HG03565 (cell line): ENCODE results near the gene UBE3A.
"Not testable (repeated sequence)": the region's sequence is repeated elsewhere in the genome, so short reads cannot be mapped to it uniquely, and the experiment has no call there.

Experiments
- ATAC-seq: cut with Tn5 transposase; IDR thresholded peaks from one replicate; pipeline ENCODE4 v1.9.1; 2021; ENCODE audit warnings: mild to moderate bottlenecking, moderate library complexity; ENCODE audit not compliant: unreplicated experiment

UBE3A gene

DNA sequence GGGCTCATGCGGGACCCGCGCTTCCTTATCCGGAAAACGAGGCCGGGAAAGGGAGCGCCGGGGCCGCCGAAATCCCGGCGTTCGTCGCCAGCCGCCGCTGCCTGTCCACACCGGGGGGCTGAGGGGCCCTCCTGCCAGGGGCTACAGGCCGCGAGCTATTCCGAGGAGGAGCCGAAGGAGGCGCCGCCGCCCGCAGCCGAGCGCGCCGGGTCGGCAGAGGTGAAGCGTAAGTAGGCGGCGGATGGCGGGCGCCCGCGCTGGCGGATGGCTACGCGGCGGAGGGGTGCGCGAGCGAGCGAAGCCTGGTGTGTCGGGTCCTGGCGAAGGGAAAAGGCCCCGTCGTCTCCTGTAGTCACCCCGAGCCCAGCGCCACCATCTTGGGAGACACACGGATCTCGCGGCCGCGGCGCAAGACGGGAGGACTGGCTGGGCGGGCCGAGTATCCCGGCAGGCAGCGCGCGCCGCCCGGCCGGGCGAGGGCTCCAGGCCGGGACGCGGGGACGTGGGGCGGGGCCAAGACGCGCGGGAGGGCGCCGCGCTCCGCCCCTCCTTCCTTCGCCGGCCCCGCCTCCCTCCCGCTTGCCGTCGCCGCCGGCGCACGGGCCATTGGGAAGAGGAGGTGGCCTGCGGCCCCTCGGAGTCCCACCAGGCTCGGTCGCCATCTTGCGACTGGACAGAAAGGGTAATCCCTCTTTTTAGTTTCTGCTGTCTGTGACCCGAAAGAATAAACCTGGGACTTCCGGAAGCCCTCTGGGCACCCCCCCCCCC lies at the start of gene UBE3A:
TSS of gene UBE3A (minus strand) at position 424 of the 768 bp plus-strand sequence. CDS start 29,917 bp downstream, outside the sequence.
- peak; percentile 84 for ATAC-seq

DNA sequence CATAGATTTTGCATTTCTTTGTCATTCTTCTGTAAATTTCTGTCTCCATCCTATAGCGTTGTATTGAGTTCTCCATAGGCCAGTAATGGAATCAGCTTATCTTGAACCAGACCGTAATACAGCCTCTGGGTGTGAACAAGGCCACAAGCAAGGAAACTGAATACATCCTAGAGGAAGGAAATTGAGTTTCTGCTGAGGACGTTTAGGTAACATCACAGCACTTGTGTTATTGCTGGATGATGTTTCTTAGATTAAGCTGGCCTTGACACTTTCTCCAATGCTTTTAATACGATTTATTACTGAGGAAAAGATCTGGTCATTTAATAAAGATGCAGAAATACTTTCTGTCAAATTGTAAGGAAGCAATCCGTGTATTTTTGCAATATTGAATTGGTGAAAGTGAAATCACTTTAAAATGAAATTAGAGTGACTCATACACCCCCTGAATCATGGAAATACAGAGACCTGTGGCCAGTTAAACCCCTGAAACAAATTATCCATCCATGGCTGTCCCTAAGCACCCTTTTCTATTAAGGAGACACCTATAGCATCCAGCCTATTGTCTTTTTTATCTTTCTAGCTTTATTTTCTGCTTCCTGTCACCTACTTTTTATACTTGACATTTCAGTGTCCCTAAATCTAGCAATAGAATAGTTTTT lies 48.5 kb upstream of the UBE3A start:
- no peak for ATAC-seq

DNA sequence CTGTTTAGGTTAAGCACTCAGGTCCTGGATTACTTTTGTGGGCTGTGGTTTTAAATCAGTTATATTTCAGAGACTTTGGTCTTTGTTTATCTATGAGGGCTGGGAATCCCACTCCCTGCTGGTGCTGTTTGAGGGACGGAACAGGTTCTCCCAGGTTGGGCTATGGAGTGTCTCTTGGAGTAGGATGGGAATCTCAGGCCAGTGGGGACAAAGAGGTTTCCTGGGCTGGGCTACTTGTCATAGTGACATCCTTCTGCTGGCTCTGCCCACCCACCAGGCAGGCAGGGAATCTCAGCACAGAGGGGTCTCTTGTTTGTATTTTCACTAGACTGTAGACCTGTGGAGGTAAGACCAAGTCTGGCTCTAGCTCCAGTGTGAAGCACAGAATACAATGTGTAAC lies 47.2 kb upstream of the UBE3A start:
- no peak for ATAC-seq

DNA sequence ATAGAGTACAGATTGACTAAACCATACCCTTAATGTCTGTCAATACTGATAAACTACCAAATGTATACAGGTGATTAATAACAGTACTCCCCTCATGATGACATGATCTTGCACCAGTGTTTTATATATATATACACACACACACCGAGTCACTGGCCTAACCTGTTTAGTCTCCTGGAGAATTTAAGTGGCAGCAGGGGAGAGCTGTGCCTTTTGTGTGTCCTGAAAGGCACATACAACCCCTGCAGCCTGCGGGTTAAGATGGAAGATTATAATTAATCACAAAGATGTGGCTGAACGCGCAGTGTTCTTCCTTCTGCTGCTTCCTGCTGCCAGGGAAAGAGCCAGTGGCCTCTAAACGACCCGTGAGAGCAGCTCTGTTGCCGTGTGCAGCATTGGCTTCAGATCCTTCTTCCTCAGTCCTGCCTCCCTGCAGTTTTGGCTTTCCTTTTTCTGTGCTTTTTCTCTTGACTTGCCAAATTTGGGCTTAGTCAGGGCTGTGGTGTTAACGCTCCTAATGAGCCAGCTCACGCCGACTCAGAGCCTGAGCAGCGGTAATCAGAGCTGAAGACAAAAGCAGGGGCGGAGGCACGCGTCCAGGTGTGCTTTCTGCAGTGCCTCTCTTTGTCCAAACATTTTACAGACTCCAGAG lies 42.5 kb upstream of the UBE3A start:
- no peak for ATAC-seq

DNA sequence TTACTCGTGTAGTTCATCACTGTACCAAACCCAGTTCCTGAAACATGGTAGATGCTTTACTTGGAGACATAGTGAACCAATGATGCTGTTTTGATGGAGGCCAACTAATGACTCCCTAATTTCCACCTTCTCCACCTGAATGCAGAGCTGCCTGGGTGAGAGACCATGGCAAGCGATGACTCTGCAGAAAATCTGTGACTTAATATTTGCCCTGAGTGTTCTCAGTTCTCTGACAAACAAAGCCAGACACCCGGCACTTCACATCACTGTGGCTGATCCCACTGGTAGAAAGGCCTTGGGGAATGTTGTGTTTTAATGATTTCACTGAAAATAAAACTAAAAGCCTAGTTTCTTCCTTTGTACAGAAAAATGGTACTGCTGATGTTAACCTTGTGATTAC lies 39.5 kb upstream of the UBE3A start:
- no peak for ATAC-seq

DNA sequence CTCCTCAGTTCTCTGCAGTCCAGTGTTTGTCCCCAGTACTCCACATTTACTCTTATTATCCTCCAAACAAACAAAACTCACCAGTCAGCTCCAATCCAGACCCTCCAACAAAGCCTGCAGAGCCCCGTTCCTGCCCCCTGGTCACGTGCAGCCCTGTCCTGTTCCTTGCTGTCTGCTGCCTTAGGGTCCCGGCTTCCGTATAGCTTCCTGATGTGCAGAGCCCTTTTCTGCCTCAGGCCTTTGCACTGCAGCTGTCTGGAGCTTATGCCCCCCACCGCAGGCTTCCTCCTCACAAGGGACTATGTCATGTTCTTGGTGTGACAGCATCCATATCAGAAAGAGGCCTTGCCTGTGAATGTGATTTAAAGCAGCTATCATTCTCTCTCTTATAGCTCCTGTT lies 39.0 kb upstream of the UBE3A start:
- no peak for ATAC-seq

DNA sequence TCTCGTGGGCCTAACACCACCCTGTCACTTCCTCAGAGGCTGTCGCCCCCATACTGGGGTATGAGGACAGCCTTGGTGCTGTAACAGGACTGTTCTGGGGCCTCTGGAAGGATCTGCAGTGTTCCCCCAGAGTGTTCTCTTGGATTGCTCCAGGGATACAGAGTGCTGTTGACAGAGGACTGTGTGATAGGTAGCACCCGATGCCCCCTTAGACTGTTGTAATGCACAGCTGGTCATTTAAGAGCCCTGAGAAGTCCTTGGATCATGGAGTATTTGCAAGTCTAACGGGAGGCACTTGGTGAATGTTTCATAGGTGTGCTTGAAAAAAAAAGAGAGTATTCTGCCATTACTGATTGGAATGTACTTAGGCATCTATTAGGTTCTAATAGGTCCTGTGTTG lies 35.4 kb upstream of the UBE3A start:
- no peak for ATAC-seq

DNA sequence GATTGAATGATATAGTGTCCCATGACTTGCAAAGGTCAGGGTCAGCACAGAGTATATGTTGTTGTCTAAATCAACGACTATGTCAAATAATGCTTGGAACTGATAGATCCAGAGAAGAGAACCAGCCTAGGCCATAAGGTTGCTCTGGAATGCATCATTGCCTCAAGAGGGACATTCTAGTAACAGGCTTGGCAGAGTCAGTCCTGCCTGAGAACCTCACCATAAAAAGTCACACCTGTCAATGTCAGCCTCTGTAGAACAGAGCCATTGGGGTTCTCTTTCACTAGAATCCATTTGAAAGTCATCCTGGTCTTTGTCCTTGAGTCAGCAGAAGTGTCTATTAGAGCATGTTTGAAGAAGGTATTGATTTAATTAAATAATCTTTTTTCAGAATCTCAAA lies 31.4 kb upstream of the UBE3A start:
- no peak for ATAC-seq

DNA sequence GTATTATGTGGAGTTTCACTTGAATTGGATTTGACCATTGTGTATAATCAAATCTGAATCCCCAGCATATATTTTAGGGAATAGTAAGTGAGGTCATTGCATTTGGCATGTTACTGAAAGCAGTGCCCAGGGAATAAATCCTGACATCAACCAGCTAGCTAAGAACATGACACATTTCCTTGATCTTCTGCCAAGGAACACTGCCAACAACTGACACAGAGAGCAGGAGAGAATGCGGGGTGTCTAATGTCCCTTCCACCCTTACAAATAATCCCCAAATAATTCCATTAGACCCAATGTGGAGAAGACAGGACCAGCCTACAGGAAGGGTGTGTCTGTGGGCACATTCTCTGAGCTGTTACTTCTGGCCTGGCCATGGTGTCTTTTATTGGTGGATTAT lies 30.6 kb upstream of the UBE3A start:
- ATAC-seq, result no peak

DNA sequence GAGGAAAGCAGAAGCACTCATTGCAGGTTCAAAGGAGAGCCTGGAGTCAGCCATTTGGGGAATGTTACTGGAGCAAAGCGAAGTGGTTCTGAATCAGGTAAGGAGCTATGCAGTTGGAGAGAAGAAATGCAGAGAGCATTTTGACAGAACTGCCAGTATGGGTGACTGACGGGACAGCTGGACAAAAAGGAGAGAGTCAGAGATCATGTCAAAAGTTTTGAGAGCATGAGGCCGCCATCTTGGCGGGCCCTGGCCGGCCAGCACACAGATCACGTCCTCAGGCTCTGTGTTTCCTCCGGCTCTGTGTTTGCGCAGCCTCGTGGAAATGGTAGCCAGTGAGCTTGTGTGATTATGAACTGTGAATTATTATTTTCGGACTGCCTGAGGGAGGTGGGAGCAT lies 29.8 kb upstream of the UBE3A start:
- no peak for ATAC-seq

DNA sequence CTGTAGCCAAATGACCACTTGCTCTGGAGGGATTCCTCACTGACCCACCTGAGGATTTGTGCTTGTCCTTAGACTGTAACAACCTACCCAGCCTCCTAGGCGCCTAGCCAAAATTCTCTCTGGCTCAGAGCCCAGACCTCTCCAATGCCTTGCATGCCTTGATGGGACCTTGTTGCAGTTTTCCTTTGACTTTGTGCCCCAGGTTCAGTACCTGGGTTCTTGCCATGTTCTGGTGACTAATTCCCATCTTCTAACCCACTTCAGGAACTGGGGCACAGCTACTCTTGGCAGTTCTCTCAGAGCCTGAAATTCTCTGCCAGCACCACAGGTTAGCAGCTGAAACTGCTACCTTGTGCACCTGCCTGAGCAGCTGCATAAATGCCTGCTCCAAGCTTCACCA lies 27.0 kb upstream of the UBE3A start:
- no peak for ATAC-seq

DNA sequence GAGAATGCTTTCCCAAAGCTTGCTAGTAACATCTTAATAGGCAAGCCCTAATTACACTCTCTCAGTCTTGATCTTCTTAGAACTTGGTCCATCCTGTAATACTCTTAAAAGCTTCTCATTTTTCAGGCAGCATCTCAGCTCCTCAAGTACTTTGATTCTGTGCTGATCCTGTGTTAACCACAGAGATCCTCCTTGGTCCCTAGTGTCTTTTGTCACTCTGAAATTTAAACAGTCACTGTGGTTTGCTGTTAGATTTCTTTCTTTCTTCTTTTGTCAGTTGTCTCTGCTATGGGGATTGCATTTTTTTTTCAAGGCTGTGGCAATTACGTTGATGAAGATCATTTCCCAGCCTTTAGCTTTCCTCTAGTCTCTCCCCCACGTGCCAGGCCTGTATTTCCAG lies 26.0 kb upstream of the UBE3A start:
- ATAC-seq, result no peak

DNA sequence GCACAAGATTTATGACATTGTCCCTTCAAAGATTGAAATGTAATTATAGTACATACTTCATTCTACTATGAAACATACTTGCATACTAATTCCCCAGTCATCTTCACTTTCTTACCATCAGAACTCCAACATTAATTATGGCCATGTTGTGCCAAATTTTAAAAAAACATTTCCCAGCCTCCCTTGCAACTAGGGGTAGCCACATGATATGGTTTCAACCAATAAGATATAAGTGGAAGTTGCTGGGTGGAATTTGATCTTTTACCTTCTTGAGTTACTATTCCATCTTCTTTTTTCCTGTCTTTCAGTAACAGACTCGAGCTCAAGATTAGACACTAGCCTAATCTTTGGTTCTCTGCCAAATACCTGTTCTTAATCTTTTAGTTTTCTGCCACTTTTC lies 25.6 kb upstream of the UBE3A start:
- no peak for ATAC-seq

DNA sequence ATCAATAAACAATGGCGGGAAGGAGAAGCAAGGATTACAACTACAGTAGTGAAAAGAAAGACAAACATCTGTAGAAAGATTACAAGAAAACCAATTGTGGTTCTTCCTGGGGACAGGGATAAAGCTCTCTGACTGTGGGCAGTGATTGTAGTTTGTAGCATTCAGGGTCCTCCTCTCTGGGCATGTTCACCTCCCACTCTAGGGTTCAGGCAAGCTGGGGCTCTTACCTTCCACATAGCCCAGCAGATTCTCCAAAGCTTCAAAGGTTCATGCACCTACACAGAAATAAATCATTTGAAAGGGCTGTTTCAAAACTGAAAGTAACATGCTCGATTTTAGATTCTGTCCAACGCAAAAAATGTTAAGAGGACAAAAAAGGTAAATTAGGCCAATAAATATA lies 17.4 kb upstream of the UBE3A start:
- no peak for ATAC-seq

DNA sequence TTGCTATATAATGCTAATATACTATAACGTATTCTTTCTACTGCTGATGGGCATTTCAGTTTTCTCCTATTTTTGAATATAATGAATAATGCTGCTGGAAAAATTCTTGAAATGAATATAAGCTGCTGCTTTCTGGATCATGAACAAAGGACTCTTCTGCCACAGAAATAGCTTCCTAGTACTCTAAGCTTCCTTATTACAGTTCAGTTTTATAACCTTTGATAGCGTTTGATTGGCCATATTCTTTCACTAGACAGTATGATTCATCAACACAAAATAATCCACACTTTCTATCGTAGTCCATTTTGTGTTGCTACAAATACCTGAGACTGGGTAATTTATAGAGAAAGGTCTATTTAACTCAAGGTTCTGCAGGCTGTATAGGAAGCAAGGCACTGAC lies 16.4 kb upstream of the UBE3A start:
- no peak for ATAC-seq

DNA sequence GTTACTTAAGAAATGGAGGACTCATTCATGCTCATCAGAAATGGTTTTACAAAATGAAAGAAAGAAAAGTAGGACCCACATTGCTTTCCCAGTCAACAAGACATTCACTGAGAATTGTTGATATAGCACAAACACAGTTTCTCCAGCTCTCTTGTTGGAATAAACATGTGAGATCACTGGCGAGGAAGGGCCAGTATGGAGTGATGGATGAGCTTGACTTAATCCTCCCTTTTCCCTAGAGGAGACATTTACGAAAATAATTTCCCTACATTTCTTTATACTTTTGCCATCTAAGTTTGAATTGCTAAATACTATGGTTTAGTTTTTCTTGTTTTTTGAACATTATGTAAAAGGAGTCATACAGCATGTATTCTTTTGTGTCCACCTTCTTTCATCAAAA lies 15.9 kb upstream of the UBE3A start:
- no peak for ATAC-seq

DNA sequence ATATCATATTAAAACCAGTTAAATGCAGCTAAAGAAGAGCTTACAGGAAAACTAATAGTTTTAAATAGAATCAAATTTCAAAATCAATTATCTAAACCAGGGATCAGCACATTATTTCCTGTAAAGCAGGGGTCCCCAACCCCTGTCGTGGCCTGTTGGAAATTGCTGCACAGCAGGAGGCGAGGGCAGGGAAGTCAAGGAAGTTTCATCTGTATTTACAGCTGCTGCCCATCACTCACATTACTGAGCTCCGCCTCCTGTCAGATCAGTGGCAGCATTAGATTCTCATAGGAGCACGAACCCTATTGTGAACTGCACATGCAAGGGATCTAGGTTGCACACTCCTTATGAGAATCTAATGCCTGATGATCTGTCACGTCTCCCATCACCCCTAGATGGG lies 14.4 kb upstream of the UBE3A start:
- ATAC-seq, result not testable (repeated sequence)

DNA sequence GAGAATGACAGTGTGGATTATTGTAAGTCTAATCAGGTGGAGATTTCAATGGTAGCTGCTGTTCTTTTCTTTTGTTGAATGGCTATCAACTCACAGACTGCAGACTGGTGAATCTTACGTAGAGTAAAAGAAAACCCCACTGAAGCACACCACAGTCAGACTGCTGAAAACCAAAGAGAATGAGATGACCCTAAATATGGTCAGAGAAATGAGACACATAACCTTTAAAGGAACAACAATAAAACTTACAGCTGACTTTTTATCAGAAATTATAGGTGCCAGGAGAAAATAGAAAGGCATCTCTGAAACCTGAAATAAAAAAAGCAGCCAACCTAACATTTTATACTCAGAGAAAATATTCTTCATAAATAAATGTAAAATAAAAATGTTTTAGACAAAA lies 12.7 kb upstream of the UBE3A start:
- ATAC-seq, result no peak

DNA sequence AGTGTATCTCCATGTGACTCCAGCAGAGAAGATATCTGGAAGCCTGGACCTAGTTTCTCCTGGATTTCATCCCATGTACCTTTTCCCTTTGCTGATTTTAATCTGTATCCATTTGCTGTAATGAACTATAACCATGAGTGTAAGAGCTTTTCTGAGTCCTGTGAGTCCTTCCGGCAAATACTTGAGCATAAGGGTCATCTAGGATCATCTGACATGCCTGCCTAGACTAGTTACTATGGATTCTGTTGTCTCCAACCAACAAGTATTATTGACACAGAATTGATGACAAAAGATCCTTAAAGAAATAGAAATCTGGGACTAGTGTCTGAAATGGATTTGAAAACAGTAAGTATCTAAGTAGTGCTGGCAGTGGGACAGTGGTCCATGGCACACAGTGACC lies 11.3 kb upstream of the UBE3A start:
- no peak for ATAC-seq

DNA sequence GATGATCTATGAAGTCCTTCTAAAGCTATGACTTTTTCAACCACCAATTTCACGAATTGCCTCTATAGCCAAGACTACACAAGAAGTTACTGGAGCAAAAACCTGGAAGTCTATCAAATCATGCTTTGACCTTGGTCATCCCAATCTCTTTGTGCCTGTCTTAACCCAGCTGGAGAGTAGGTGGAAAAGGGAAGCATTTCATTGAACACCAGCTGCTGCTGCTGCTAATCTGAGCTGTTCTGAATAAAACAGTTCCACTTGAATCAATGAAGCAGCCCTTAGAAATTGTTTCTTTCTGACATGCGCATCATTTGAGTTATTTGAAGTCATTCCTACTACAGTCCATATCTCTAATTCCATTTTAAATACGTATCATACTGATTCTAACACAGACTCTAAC lies 7.3 kb upstream of the UBE3A start:
- ATAC-seq, result no peak

DNA sequence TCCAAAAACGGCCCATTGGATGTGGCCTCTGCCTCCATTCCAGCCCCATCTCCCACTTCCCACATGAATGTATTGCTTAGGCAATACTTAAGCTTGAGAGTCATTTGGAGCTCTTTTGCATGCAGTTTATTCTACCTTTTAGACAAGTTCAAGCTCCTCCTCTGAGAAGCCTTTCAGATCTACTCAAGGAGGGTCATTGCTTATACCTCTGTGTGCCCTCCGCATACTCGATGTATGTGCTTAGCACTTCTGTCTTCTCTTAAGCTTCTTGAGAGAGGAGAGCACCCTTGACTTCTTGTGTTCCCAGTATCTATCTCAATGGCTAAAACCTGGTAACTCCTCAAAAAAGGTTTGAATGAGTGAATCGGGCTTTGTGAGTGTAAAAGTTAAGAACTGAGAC lies 6.6 kb upstream of the UBE3A start:
- no peak for ATAC-seq

DNA sequence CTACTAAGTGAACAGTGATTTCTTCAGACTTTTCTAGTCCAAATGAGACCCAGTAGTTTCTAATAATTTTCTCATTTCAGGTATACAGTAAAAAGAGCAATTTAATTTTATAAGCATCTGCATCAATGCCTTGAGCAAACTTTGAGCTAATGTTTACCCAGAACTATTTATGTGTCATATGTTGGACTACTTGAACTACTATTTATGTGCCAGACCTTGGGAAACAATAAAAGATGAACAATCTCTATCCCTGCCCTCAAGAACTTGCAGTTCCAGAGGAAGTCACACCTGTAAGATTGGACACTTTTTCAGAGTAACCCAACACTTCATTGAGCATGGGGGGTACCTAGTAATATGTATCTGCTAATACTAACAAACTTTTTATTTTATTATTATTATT lies 2.3 kb upstream of the UBE3A start:
- no peak for ATAC-seq
